Endothelial cell of umbilical vein (primary cell): ENCODE data around the gene FGFBP2. TPM values are rescaled to one million over a fixed set of nuclear protein-coding genes. Genes with fewer than 3 reads are reported as not detected.

Experiments
- BruUV-seq: library from RNA; stranded (reverse); fragments of 400-500 nt; replicated peaks from 2 replicates; lab custom pipeline; 2021; lab: Mats Ljungman, UMichigan
- CTCF ChIA-PET: fragments of 300-600, 350-600 bp; sonication (Branson Sonifier 250); formaldehyde crosslinking; loops from one replicate; lab custom pipeline; 2021; ENCODE audit warnings: antibody characterized with exemption, inconsistent platforms; lab: Charles Lee
- POLR2A ChIA-PET: fragments of 300-600, 350-600 bp; sonication (Branson Sonifier 250); formaldehyde crosslinking; loops from one replicate; lab custom pipeline; 2021; ENCODE audit warnings: antibody characterized with exemption, inconsistent platforms; lab: Charles Lee
- DNase-seq: peaks from one replicate; pipeline ENCODE4 v3.0.0-alpha.2; 2011; ENCODE audit warnings: low read depth, low spot score
- FAIRE-seq: peaks from 2 replicates; lab custom pipeline; 2011; peaks lifted over from hg19 to GRCh38; lab: Jason Lieb, UNC
- H2AFZ ChIP-seq: 2 replicates; pipeline ENCODE4 v1.6.0; 2012; ENCODE audit warnings: low read depth, low read length, control low read depth, inconsistent platforms
- H3K27ac ChIP-seq: 2 replicates; pipeline ENCODE4 v1.5.1; 2011; ENCODE audit warnings: low read depth, mild to moderate bottlenecking, control low read depth, low read length, moderate library complexity; ENCODE audit not compliant: insufficient read depth
- H3K27me3 ChIP-seq, 2 experiments: 2 replicates each; pipeline versions ENCODE4 v1.6.0 to v1.6.1; 2011; ENCODE audit warnings: low read length in 2 of 2, mixed read lengths in 1 of 2; ENCODE audit not compliant: control insufficient read depth in 2 of 2, insufficient read depth in 2 of 2
- H3K36me3 ChIP-seq, 2 experiments: 2 replicates in 1 of 2; 3 replicates in 1 of 2; pipeline ENCODE4 v1.5.1; 2011; ENCODE audit warnings: low read length in 2 of 2, mild to moderate bottlenecking in 1 of 2, moderate library complexity in 1 of 2; ENCODE audit not compliant: control insufficient read depth in 2 of 2, insufficient read depth in 2 of 2; ENCODE audit errors: extremely low read depth in 1 of 2
- H3K4me1 ChIP-seq: 3 replicates; pipeline ENCODE4 v1.5.1; 2011; ENCODE audit warnings: mild to moderate bottlenecking, low read length; ENCODE audit not compliant: control insufficient read depth, insufficient read depth; ENCODE audit errors: extremely low read depth
- H3K4me2 ChIP-seq: 2 replicates; pipeline ENCODE4 v1.6.1; 2011; ENCODE audit warnings: low read length, control low read depth, mixed read lengths; ENCODE audit not compliant: insufficient read depth
- H3K4me3 ChIP-seq, 3 experiments: fragments of 200-600 bp in 1 of 3; sonication (generic), shearing (Covaris generic) in 1 of 3; replicated peaks in 1 of 3; 2 replicates each; pipeline ENCODE4 v1.5.1; 2011 to 2016; ENCODE audit warnings: control low read depth in 3 of 3, low read length in 3 of 3, mild to moderate bottlenecking in 2 of 3, inconsistent platforms in 1 of 3, low read depth in 1 of 3, moderate library complexity in 1 of 3; ENCODE audit not compliant: insufficient read depth in 1 of 3
- H3K79me2 ChIP-seq: 2 replicates; pipeline ENCODE4 v1.6.0; 2012; ENCODE audit warnings: low read length, inconsistent platforms; ENCODE audit not compliant: control insufficient read depth, insufficient read depth
- H3K9ac ChIP-seq: replicated peaks from 2 replicates; pipeline ENCODE3; 2011; ENCODE audit warnings: low read length, control low read depth; ENCODE audit not compliant: insufficient read depth; ENCODE audit errors: extremely low read depth
- H3K9me1 ChIP-seq: replicated peaks from 3 replicates; pipeline ENCODE4 v1.6.0; 2011; ENCODE audit warnings: mild to moderate bottlenecking, low read length; ENCODE audit not compliant: control insufficient read depth, insufficient read depth; ENCODE audit errors: extremely low read depth
- H3K9me3 ChIP-seq: replicated peaks from 2 replicates; pipeline ENCODE4 v1.5.1; 2012; ENCODE audit warnings: low read length, inconsistent platforms; ENCODE audit not compliant: control insufficient read depth, insufficient read depth
- H4K20me1 ChIP-seq: replicated peaks from 2 replicates; pipeline ENCODE3; 2011; ENCODE audit warnings: mild to moderate bottlenecking, low read length; ENCODE audit not compliant: control insufficient read depth, insufficient read depth; ENCODE audit errors: extremely low read depth
- EZH2 ChIP-seq: IDR thresholded peaks from 2 replicates; pipeline ENCODE4 v1.6.1; 2012; ENCODE audit warnings: borderline replicate concordance, low read depth, mild to moderate bottlenecking, moderate library complexity, low read length, inconsistent platforms; ENCODE audit not compliant: severe bottlenecking
- FOS ChIP-seq: IDR thresholded peaks from 2 replicates; pipeline ENCODE4 v1.6.1; 2011; ENCODE audit warnings: mild to moderate bottlenecking, low read length, moderate library complexity, borderline replicate concordance; ENCODE audit not compliant: insufficient read depth
- GATA2 ChIP-seq: IDR thresholded peaks from 2 replicates; pipeline ENCODE4 v1.7.0; 2011; ENCODE audit warnings: low read depth, mild to moderate bottlenecking, moderate library complexity, mixed read lengths, low read length; ENCODE audit not compliant: insufficient read length, insufficient read depth
- JUN ChIP-seq: IDR thresholded peaks from 2 replicates; pipeline ENCODE4 v1.6.1; 2011; ENCODE audit warnings: borderline replicate concordance, low read depth; ENCODE audit not compliant: insufficient read length, insufficient read depth
- MYC ChIP-seq: IDR thresholded peaks from one replicate; pipeline ENCODE4 v1.6.1; 2011; ENCODE audit warnings: mild to moderate bottlenecking, low read depth, low read length
- POLR2A ChIP-seq: IDR thresholded peaks from 2 replicates; pipeline ENCODE4 v1.6.1; 2012; ENCODE audit warnings: low read depth, mild to moderate bottlenecking, control low read depth, low read length
- POLR2AphosphoS5 ChIP-seq: IDR thresholded peaks from 2 replicates; pipeline ENCODE4 v1.6.1; 2012; ENCODE audit warnings: low read depth, mild to moderate bottlenecking, control low read depth, low read length, moderate library complexity; ENCODE audit not compliant: insufficient read depth
- dilution Hi-C: fragments of 300-500 bp; cut with MboI; formaldehyde crosslinking; loops from one replicate; pipeline ENCODE4 v1.15.0; 2019; ENCODE audit warnings: low sequenced_read_pairs; ENCODE audit not compliant: extremely low pct_ligation_motif_present
- intact Hi-C: fragments of 100-400 bp; cut with micrococcal nuclease; formaldehyde crosslinking; loops from one replicate; pipeline ENCODE4 v1.10.0; 2022
- polyA plus RNA-seq, 4 experiments: library from polyadenylated mRNA; depleted of rRNA in 3 of 4; stranded (reverse) in 3 of 4; unstranded in 1 of 4; fragments of >200 nt; gene quantifications; 2 replicates each; pipeline versions ENCODE4 v1.2.1 to v1.2.3, GENCODE V29; 2011 to 2012; ENCODE audit warnings: missing spikeins in 1 of 4
- total RNA-seq: library from RNA; stranded (reverse); gene quantifications from 2 replicates; pipeline ENCODE4 v1.2.3, GENCODE V29; 2021
- TF ChIP-seq, protein P1 (sequence below), 2 donors: IDR thresholded peaks; 1 replicate in 1 of 2; 2 replicates in 1 of 2; pipeline ENCODE4 v1.5.1; 2011; ENCODE audit warnings: low read length in 2 of 2, mild to moderate bottlenecking in 2 of 2, moderate library complexity in 2 of 2, control low read depth in 1 of 2, inconsistent platforms in 1 of 2, low read depth in 1 of 2; ENCODE audit not compliant: insufficient read depth in 1 of 2; ENCODE audit errors: extremely low read depth in 1 of 2
- TF ChIP-seq, protein P2 (sequence below): IDR thresholded peaks from 2 replicates; pipeline ENCODE4 v1.6.1; 2011; ENCODE audit not compliant: insufficient read depth, insufficient read length

Gene FGFBP2
- total and polyA plus RNA-seq, 2 donors (not counting 3 experiments of a cell fraction or from before 2014, with no cell fraction given) = not detected

DNA sequence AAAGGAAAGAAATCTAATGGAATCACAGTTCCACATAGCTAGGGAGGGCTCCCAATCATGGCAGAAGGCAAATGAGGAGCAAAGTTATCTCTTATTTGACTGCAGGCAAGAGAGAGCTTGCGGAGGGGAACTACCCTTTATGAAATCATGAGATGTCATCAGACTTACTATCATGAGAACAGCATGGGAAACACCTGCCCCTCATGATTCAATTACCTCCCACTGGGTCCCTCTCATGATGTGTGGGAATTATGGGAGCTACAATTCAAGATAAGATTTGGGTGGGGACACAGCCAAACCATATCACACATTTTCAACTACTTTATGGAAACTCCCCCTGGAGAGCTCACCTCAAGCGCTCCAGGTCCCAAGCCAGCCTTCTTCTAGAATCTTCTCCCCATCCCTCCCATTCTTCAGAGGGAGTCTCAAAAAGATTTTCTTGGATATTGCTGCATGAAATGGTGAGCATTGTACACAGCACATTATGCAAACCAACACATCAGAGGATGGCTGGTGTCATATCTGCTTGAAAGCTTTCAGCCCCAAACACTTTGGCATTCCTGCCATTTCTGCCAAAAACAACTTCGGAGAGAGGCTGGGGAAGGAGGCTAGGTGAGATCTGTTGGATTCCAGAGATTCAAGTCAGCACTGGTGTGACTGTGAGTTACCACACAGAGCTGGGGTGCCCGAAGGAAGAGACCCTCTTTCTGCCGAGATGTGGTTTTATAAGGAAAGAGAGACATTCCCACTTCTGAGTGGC, 31.3 kb downstream of the FGFBP2 start:
- FAIRE-seq (no peak), DNase-seq (no peak)
- Histone ChIP-seq H3K79me2 (no peaks in the 10 kb centered on the region), H4K20me1 (no peaks in the 10 kb centered on the region), H3K9me3 (no peaks in the 10 kb centered on the region), H3K36me3 (no peaks in the 10 kb centered on the region), H3K9ac (no peak overlapping the region), H3K9me1 (no peaks in the 10 kb centered on the region), H2AFZ (no peak overlapping the region), H3K4me2 (no peak overlapping the region), H3K27me3 (peaks cover 2 to 5% of the 10 kb centered on the region in 2 experiments), H3K4me1 (no peaks in the 10 kb centered on the region), H3K4me3 (no peak overlapping the region), H3K27ac (no peak overlapping the region)
- POLR2A ChIA-PET = no interaction called here
- dilution Hi-C loops = no loop called here
- TF ChIP-seq EZH2 (no peak), GATA2 (no peak), FOS (no peak), JUN (no peak), POLR2A (no peak), MYC (no peak), POLR2AphosphoS5 (no peak)
- TF ChIP-seq, protein P1, sequence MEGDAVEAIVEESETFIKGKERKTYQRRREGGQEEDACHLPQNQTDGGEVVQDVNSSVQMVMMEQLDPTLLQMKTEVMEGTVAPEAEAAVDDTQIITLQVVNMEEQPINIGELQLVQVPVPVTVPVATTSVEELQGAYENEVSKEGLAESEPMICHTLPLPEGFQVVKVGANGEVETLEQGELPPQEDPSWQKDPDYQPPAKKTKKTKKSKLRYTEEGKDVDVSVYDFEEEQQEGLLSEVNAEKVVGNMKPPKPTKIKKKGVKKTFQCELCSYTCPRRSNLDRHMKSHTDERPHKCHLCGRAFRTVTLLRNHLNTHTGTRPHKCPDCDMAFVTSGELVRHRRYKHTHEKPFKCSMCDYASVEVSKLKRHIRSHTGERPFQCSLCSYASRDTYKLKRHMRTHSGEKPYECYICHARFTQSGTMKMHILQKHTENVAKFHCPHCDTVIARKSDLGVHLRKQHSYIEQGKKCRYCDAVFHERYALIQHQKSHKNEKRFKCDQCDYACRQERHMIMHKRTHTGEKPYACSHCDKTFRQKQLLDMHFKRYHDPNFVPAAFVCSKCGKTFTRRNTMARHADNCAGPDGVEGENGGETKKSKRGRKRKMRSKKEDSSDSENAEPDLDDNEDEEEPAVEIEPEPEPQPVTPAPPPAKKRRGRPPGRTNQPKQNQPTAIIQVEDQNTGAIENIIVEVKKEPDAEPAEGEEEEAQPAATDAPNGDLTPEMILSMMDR (IDR thresholded peaks at IDR 0.05; ENCODE audit: extremely low read depth in 1 of 2, insufficient read depth in 1 of 2, low read depth in 1 of 2, low read length in 2 of 2) = no peak
- TF ChIP-seq, protein P2, sequence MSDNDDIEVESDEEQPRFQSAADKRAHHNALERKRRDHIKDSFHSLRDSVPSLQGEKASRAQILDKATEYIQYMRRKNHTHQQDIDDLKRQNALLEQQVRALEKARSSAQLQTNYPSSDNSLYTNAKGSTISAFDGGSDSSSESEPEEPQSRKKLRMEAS = no peak
- CTCF ChIA-PET = interaction anchor here (1.0 to 1.4 kb wide), 3 partner anchors 25 to 125 kb away, joined by 3 to 5 read pairs (median 4); no protein-coding TSS in a partner anchor
- intact Hi-C loops = no loop called here
- no TSS peak for BruUV-seq
